Gastrocnemius medialis (tissue), 4 donors: ENCODE data around the gene PTPN13.

Experiments used
- CTCF ChIP-seq, 5 experiments: fragments of 450-650 bp in 3 of 5; fragments of 200-600 bp in 2 of 5; sonication (generic) in 2 of 5; IDR thresholded peaks in 4 of 5; conservative IDR thresholded peaks in 1 of 5; 1 replicate in 4 of 5; 2 replicates in 1 of 5; pipeline ENCODE4 v1.5.1; 2016 to 2019; ENCODE audit warnings: antibody characterized with exemption in 5 of 5, mild to moderate bottlenecking in 3 of 5, moderate library complexity in 3 of 5
- POLR2A ChIP-seq, 2 donors: fragments of 450-650 bp; IDR thresholded peaks; one replicate each; pipeline ENCODE4 v1.6.1; 2017; ENCODE audit warnings: antibody characterized with exemption in 2 of 2, mild to moderate bottlenecking in 2 of 2, moderate library complexity in 2 of 2

- TF ChIP-seq CTCF (IDR thresholded peaks at IDR 0.05 in 4 of 5, conservative IDR thresholded peaks at IDR 0.05 in 1 of 5), result no peak
- no peak for TF ChIP-seq POLR2A (IDR thresholded peaks at IDR 0.05)
Measured at GRCh38 chr4:86587381-86588140, 6.6 kb upstream of the PTPN13 start.
